K562 (cell line): ENCODE results near the gene S100G. TPM values are rescaled to one million over a fixed set of nuclear protein-coding genes. Genes with fewer than 3 reads are reported as not detected.

Experiments
- CBFA2T3 ChIP-seq: fragments of 450-650 bp; IDR thresholded peaks from 2 replicates; pipeline ENCODE4 v1.6.1; 2017
- CBFB ChIP-seq: sonication (generic); formaldehyde crosslinking; IDR thresholded peaks from 2 replicates; pipeline ENCODE4 v1.4.0; 2020; ENCODE audit warnings: mild to moderate bottlenecking, missing genetic modification reagents
- CHD7 ChIP-seq: fragments of 200-600 bp; sonication (generic); IDR thresholded peaks from one replicate; pipeline ENCODE4 v1.6.1; 2012; ENCODE audit warnings: mild to moderate bottlenecking, low read depth, low read length, inconsistent platforms
- ELF1 ChIP-seq: fragments of 200-800 bp; sonication (Bioruptor generic); IDR thresholded peaks from 2 replicates; pipeline ENCODE4 v1.6.1; 2016; ENCODE audit warnings: missing genetic modification characterization, missing compliant biosample characterization
- ETV1 ChIP-seq: fragments of 450-650 bp; conservative IDR thresholded peaks from 2 replicates; pipeline ENCODE4 v1.6.1; 2016; ENCODE audit warnings: missing genetic modification characterization, control low read depth, low read depth, missing compliant biosample characterization
- HDAC2 ChIP-seq: fragments of 450-650 bp; IDR thresholded peaks from 2 replicates; pipeline ENCODE4 v1.6.1; 2016; ENCODE audit warnings: mild to moderate bottlenecking
- JUN ChIP-seq, 2 experiments: sonication (generic) in 1 of 2; formaldehyde crosslinking in 1 of 2; IDR thresholded peaks; 2 replicates each; pipeline versions ENCODE4 v1.6.1 to v1.8.0; 2012 to 2022; ENCODE audit warnings: borderline replicate concordance in 2 of 2, mild to moderate bottlenecking in 2 of 2, improper control_type of control experiment in 1 of 2, low read depth in 1 of 2, low read length in 1 of 2, missing genetic modification reagents in 1 of 2
- KDM1A ChIP-seq, 2 experiments: fragments of 450-650 bp; IDR thresholded peaks; 2 replicates each; pipeline ENCODE4 v1.6.1; 2016; ENCODE audit warnings: mild to moderate bottlenecking in 2 of 2
- RAD51 ChIP-seq: fragments of 450-650 bp; IDR thresholded peaks from 2 replicates; pipeline ENCODE4 v1.7.1; 2016; ENCODE audit warnings: low read depth, mild to moderate bottlenecking, borderline replicate concordance
- TFAP4 ChIP-seq: sonication (generic); formaldehyde crosslinking; IDR thresholded peaks from 2 replicates; pipeline ENCODE4 v1.8.0; 2022; ENCODE audit warnings: missing genetic modification reagents, mild to moderate bottlenecking, moderate library complexity, borderline replicate concordance
- ZFP91 ChIP-seq: sonication (generic); formaldehyde crosslinking; IDR thresholded peaks from 2 replicates; pipeline ENCODE4 v1.8.0; 2022; ENCODE audit warnings: mild to moderate bottlenecking, missing genetic modification reagents
- ZNF239 ChIP-seq: fragments of 250-450 bp; sonication (Bioruptor Pico); IDR thresholded peaks from 2 replicates; pipeline ENCODE4 v1.4.0; 2020; ENCODE audit warnings: mild to moderate bottlenecking
- polyA plus RNA-seq, 8 experiments: library from polyadenylated mRNA; depleted of rRNA in 4 of 8; stranded (reverse) in 5 of 8; unstranded in 3 of 8; fragments of >200 nt; fragmentation: Nextera tagmentation in 2 of 8; fragmentation: Illumina TruSeq in 1 of 8; extraction: Ambion mirVana in 2 of 8; extraction: Trizol in 1 of 8; gene quantifications; 2 replicates each; pipeline versions ENCODE4 v1.2.1 to v1.2.3, GENCODE V29; 2011 to 2014; ENCODE audit warnings: inconsistent platforms in 1 of 8, missing spikeins in 1 of 8
- total RNA-seq, 7 experiments: library from RNA; depleted of rRNA in 6 of 7; stranded (reverse); fragments of >200 nt in 6 of 7; fragmentation: Illumina TruSeq in 2 of 7; extraction: Trizol in 2 of 7; gene quantifications; 2 replicates each; pipeline versions ENCODE4 v1.2.1 to v1.2.3, GENCODE V29; 2011 to 2021; ENCODE audit warnings: low replicate concordance in 1 of 7

The S100G gene
- total and polyA plus RNA-seq, 9 of the 15 experiments (the other 6 are each of a cell fraction or from before 2014, with no cell fraction given), result not detected

- no peak for TF ChIP-seq JUN (IDR thresholded peaks at IDR 0.05; ENCODE audit: borderline replicate concordance, low read depth, low read length)
- no peak for TF ChIP-seq JUN (CRISPR knock-in tag; IDR thresholded peaks at IDR 0.05; ENCODE audit: borderline replicate concordance)
- TF ChIP-seq ZNF239, result no peak
- TF ChIP-seq CBFB, result no peak
- no peak for TF ChIP-seq ELF1 (tag)
- TF ChIP-seq KDM1A (IDR thresholded peaks at IDR 0.05), result peak; percentile 22 to 37; a peak in 2 of 4 replicates
- TF ChIP-seq RAD51, result no peak
- no peak for TF ChIP-seq ZFP91 (CRISPR knock-in tag)
- TF ChIP-seq ETV1, result no peak
- TF ChIP-seq CBFA2T3, result peak; percentile 49
- TF ChIP-seq TFAP4, result no peak
- no peak for TF ChIP-seq CHD7
- no peak for TF ChIP-seq HDAC2
Measured at GRCh38 chrX:16639966-16640365, 10.0 kb upstream of the S100G start (continued).
